ENCODE measurements around the gene GPR65.

Gene GPR65

DNA sequence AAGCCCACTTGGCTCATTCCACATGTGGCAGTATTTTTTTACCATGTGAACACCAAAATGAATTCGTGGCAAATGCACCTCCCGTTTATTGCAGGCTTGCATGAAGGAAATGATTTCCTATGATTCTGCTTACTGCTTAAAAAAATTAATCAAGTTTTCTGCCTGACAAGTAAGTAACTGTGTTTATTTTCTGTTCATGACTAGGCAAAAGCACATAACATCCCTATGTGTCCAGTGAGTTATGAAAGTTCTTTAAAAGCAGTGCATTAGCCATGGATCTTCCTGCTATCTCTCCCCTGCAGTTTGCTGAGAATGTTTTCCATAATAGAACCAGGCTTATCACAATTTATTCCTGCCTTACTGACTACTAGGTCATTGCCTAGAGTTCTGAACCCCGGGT lies 20.4 kb downstream of the GPR65 start:
- no peak for DNase-seq
- Histone ChIP-seq H3K27me3 (no peaks in the 10 kb centered on the region), H3K4me1 (peaks cover 3% of the 10 kb centered on the region; the same call in 1 of the 2 replicates), H3K36me3 (no peaks in the 10 kb centered on the region), H3K9me3 (no peaks in the 10 kb centered on the region), H3K4me3 (ENCODE audit: low read depth, low read length) (peak overlapping the region; percentile 12; the same call in 1 of the 2 replicates)
- TF ChIP-seq, protein P1, sequence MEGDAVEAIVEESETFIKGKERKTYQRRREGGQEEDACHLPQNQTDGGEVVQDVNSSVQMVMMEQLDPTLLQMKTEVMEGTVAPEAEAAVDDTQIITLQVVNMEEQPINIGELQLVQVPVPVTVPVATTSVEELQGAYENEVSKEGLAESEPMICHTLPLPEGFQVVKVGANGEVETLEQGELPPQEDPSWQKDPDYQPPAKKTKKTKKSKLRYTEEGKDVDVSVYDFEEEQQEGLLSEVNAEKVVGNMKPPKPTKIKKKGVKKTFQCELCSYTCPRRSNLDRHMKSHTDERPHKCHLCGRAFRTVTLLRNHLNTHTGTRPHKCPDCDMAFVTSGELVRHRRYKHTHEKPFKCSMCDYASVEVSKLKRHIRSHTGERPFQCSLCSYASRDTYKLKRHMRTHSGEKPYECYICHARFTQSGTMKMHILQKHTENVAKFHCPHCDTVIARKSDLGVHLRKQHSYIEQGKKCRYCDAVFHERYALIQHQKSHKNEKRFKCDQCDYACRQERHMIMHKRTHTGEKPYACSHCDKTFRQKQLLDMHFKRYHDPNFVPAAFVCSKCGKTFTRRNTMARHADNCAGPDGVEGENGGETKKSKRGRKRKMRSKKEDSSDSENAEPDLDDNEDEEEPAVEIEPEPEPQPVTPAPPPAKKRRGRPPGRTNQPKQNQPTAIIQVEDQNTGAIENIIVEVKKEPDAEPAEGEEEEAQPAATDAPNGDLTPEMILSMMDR (IDR thresholded peaks at IDR 0.05; ENCODE audit: low read depth, low read length) = no peak

DNA sequence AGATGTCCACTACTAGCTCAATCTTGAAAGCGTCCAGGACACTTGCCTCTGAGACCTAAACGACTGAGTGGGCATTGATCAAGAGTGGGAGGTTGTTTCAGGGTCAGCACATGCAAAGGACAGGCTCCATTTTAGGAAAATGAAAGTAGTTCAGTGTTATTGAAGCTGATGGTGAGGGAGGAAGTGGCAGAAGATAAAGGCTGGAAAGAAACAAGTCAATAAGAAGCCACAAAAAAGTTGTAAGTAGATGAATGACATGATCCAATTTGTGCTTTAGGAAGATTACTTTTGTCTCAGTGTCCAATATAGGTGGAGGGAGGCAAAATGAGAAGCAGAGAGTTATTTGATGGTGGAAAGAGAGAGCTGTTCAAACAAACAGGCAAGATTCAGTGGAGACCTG lies 22.0 kb downstream of the GPR65 start:
- TF ChIP-seq, protein P1 (IDR thresholded peaks at IDR 0.05; ENCODE audit: low read depth, low read length) = no peak
- H3K9me3 ChIP-seq = no peaks in the 10 kb centered on the region

DNA sequence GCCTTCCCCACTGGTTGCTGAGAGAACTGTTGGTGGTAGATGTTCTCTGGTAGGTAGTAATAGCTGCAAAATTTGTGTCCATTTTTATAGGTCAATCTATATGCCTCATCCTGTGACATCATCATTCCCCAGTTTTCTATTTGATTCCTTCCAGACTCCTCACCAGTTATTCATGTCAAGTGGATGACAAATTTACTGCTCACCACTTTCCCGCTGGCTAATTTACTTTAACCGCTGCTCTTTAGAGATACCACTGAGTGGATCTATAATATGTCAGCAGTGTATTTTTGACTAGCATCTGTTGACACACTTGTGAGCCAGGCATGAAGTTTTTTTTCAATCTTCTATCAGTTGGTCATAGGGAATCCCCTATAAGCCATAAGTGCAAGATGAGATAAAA lies 24.6 kb downstream of the GPR65 start:
- TF ChIP-seq, protein P1 (IDR thresholded peaks at IDR 0.05; ENCODE audit: low read depth, low read length) = no peak
- no peaks in the 10 kb centered on the region for H3K36me3 ChIP-seq
- H3K4me1 ChIP-seq = no peaks in the 10 kb centered on the region
- no peak for DNase-seq
- H3K9me3 ChIP-seq = no peaks in the 10 kb centered on the region
- no peaks in the 10 kb centered on the region for H3K27me3 ChIP-seq
- H3K4me3 ChIP-seq (ENCODE audit: low read depth, low read length) = no peak overlapping the region

More for the DNA sequence above, 22.0 kb downstream of the GPR65 start:
- Histone ChIP-seq H3K4me1 (peaks cover 3% of the 10 kb centered on the region; the same call in 1 of the 2 replicates), H3K4me3 (ENCODE audit: low read depth, low read length) (no peak overlapping the region), H3K27me3 (no peaks in the 10 kb centered on the region), H3K36me3 (no peaks in the 10 kb centered on the region)
- DNase-seq = no peak

DNA sequence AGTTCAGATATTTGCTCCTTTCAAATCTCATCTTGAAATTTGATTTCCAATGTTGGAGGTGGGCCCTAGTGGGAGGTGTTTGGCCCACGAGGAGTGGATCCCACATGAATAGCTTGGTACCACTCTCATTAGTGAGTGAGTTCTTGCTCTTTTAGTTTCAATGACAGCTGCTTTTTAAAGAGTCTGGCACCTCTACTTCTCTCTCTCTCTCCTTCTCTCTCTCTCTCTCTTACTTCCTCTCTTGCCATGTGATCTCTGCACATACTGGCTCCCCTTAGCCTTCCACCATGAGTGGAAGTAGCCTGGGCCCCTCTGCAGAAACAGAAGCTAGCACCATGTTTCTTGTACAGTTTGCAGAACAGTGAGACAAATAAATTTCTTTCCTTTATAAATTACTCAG lies 25.1 kb downstream of the GPR65 start:
- no peaks in the 10 kb centered on the region for H3K4me1 ChIP-seq
- TF ChIP-seq, protein P1 (IDR thresholded peaks at IDR 0.05; ENCODE audit: low read depth, low read length) = no peak
- H3K9me3 ChIP-seq = no peaks in the 10 kb centered on the region
- H3K4me3 ChIP-seq (ENCODE audit: low read depth, low read length) = no peak overlapping the region
- H3K36me3 ChIP-seq = no peaks in the 10 kb centered on the region
- DNase-seq = no peak
- no peaks in the 10 kb centered on the region for H3K27me3 ChIP-seq

DNA sequence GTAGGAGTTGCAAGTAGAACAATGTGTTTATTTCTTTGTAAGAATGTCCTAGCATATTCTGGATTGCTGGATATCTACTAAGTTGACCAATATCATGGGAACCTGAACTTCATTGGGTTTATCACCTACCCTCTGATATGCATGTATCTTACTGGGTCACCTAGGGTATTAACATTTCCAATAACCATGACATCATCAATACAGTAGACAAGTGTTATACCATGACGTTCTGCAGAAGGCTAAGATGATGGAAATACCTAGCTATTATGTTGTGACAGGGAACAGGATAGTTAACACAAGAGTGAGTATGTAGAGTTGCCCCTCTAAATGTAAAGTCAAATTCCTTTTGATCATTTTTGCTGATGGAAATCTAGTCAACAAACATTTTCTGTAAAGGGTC lies 26.0 kb downstream of the GPR65 start:
- no peak overlapping the region for H3K4me3 ChIP-seq (ENCODE audit: low read depth, low read length)
- no peaks in the 10 kb centered on the region for H3K36me3 ChIP-seq
- H3K9me3 ChIP-seq = no peaks in the 10 kb centered on the region
- TF ChIP-seq, protein P1 (IDR thresholded peaks at IDR 0.05; ENCODE audit: low read depth, low read length) = no peak
- DNase-seq = no peak
- H3K4me1 ChIP-seq = no peaks in the 10 kb centered on the region
- H3K27me3 ChIP-seq = no peaks in the 10 kb centered on the region

DNA sequence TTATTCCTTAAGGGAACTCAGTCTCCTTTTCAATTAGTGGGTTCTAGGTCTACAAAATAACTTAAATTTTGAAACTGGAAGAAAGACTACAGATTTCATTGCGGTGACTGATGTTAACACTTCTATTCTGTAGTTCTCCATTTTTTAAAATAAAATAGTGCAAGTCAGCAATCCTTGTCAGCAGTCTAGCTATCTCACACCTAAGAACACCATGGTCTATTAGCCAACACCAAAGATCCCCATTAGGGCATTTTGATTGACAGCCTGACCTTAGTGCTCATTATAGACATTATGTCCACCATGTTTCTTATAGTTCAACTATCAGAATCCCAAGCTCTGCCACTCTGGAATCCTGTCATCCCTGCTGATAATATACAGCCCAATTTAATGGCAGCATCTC lies 27.4 kb downstream of the GPR65 start:
- DNase-seq = no peak
- H3K36me3 ChIP-seq = no peaks in the 10 kb centered on the region
- TF ChIP-seq, protein P1 (IDR thresholded peaks at IDR 0.05; ENCODE audit: low read depth, low read length) = no peak

More for the DNA sequence above, 27.4 kb downstream of the GPR65 start:
- no peaks in the 10 kb centered on the region for H3K9me3 ChIP-seq
- H3K27me3 ChIP-seq = peaks cover 6% of the 10 kb centered on the region; the same call in 1 of the 2 replicates
- no peaks in the 10 kb centered on the region for H3K4me1 ChIP-seq
- H3K4me3 ChIP-seq (ENCODE audit: low read depth, low read length) = no peak overlapping the region
